Spleen (tissue), 11 donors: ENCODE data around the gene SLC36A4. TPM values are rescaled to one million over a fixed set of nuclear protein-coding genes. Genes with fewer than 3 reads are reported as not detected.

Experiments used
- DNase-seq: peaks from one replicate; pipeline ENCODE4 v3.0.0-alpha.2; 2020
- H3K27ac ChIP-seq, 8 donors: fragments of 200-600 bp; sonication (generic) in 7 of 8; 1 replicate in 4 of 8; 2 replicates in 4 of 8; pipeline versions ENCODE4 v1.5.0 to v1.8.0; 2016 to 2021; ENCODE audit warnings: inconsistent platforms in 4 of 8, mild to moderate bottlenecking in 4 of 8, moderate library complexity in 1 of 8
- H3K27me3 ChIP-seq, 7 donors: fragments of 200-600 bp; sonication (generic) in 6 of 7; replicated peaks in 1 of 7; 1 replicate in 4 of 7; 2 replicates in 3 of 7; pipeline versions ENCODE4 v1.5.0 to v1.8.0; 2016 to 2021; ENCODE audit warnings: inconsistent platforms in 3 of 7, mild to moderate bottlenecking in 1 of 7
- H3K36me3 ChIP-seq, 6 donors: fragments of 200-600 bp; sonication (generic) in 5 of 6; 1 replicate in 4 of 6; 2 replicates in 2 of 6; pipeline versions ENCODE4 v1.5.0 to v1.8.0; 2016 to 2021; ENCODE audit warnings: inconsistent platforms in 2 of 6
- H3K4me1 ChIP-seq, 6 donors: fragments of 200-600 bp; sonication (generic) in 5 of 6; 1 replicate in 3 of 6; 2 replicates in 3 of 6; pipeline versions ENCODE4 v1.5.0 to v1.8.0; 2016 to 2021; ENCODE audit warnings: inconsistent platforms in 3 of 6
- H3K4me3 ChIP-seq, 8 donors: fragments of 200-600 bp; sonication (generic) in 7 of 8; 1 replicate in 4 of 8; 2 replicates in 4 of 8; pipeline versions ENCODE4 v1.5.0 to v1.8.0; 2016 to 2021; ENCODE audit warnings: inconsistent platforms in 4 of 8, mild to moderate bottlenecking in 4 of 8, moderate library complexity in 2 of 8
- H3K9me3 ChIP-seq, 8 donors: fragments of 200-600 bp; sonication (generic) in 7 of 8; 1 replicate in 4 of 8; 2 replicates in 4 of 8; pipeline versions ENCODE4 v1.5.0 to v1.8.0; 2016 to 2021; ENCODE audit warnings: inconsistent platforms in 4 of 8
- CTCF ChIP-seq, 11 experiments: fragments of 200-600 bp in 7 of 11; fragments of 450-650 bp in 4 of 11; sonication (generic) in 4 of 11; IDR thresholded peaks in 8 of 11; conservative IDR thresholded peaks in 3 of 11; 1 replicate in 7 of 11; 2 replicates in 4 of 11; pipeline versions ENCODE4 v1.4.0 to v1.8.0; 2016 to 2021; ENCODE audit warnings: antibody characterized with exemption in 11 of 11, inconsistent platforms in 4 of 11, mild to moderate bottlenecking in 1 of 11
- POLR2A ChIP-seq, 3 donors: fragments of 450-650 bp; IDR thresholded peaks; one replicate each; pipeline ENCODE4 v1.5.1; 2017; ENCODE audit warnings: antibody characterized with exemption in 3 of 3, mild to moderate bottlenecking in 1 of 3
- POLR2AphosphoS5 ChIP-seq, 3 donors: sonication (generic); formaldehyde crosslinking; IDR thresholded peaks; one replicate each; pipeline ENCODE4 v1.5.1; 2017; ENCODE audit warnings: antibody characterized with exemption in 3 of 3
- WGBS, 5 donors: extraction: QIAGEN DNeasy Blood & Tissue Kit in 3 of 5; methylation state at CpG; one replicate each; pipeline versions ENCODE4 v1.1.5 to v1.1.7; 2013 to 2018; 5-methylcytosine and 5-hydroxymethylcytosine counted together
- intact Hi-C: fragments of 100-400 bp; cut with DNase I; formaldehyde crosslinking; loops from one replicate; pipeline ENCODE4 v1.15.0; 2023; ENCODE audit warnings: low total_unique reads
- polyA plus RNA-seq, 3 donors: library from polyadenylated mRNA; stranded (reverse); fragments of 200-250 nt; gene quantifications; one replicate each; pipeline ENCODE4 v1.2.1, GENCODE V29; 2013
- total RNA-seq, 7 donors: library from RNA; depleted of rRNA in 3 of 7; stranded (reverse); fragments of >200 nt in 3 of 7; fragmentation: NEBNext Ultra II Directional in 4 of 7; extraction: Animal tissue kit (Norgen Biotek cat#: 25700) in 4 of 7; gene quantifications; one replicate each; pipeline versions ENCODE4 v1.1.0 to v1.2.1, GENCODE V29; 2016 to 2021
- donor health status: healthy with polysubstance abuse.
- donor health status: DM: no; HTN: no; CAD: no; lungs with moderate emphysema.
- donor health status: DM: no; HTN: no; CAD: no.
- donor health status: Bipolar disorder and iron deficiency.
- donor health status: healthy.
- donor health status: DM: no; HTN: no; CAD: no.
- donor health status: DM: yes; HTN: yes; CAD: no.

The SLC36A4 gene
- total and polyA plus RNA-seq, 10 donors: 2.6 to 41.4 (median 17.3) TPM

DNA sequence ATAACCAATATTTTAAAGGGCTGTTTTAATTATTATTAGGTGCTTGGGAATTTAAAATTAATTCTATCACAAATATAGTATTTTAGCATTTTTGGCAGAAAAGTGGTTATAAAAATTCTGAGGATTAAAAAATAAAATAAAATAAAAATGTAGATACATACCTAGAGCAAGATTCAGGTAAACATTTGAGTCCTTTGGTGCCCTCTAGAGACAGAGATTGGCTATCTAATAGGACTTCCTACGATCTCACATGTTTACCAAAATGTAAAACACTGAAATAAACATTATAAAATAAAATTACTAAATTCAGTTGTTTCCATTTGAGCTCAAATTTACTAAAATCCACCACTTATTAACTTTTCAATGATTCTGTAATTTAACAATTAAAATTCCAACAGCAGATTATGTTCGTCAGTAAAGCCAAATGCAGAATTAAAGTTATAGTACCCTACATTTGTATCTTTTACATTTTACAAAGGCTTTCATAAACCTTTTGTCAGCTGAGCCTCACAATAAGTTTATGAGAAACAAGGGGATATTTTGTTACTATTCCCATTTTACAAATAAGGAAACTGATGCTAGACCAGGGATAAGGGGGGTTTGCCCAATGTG lies 27.7 kb downstream of the SLC36A4 start:
- no peak overlapping the region for H3K4me3 ChIP-seq
- intact Hi-C loops: no loop called here
- 70 to 86% (median 72%) methylated on average over 2 of the region's 2 CpGs for WGBS, 5 donors
- no peaks in the 10 kb centered on the region for H3K27me3 ChIP-seq
- no peak overlapping the region for H3K27ac ChIP-seq
- H3K4me1 ChIP-seq: peaks cover 0 to 8% (median 0%) of the 10 kb centered on the region in 6 donors
- H3K9me3 ChIP-seq: no peaks in the 10 kb centered on the region
- TF ChIP-seq CTCF (IDR thresholded peaks at IDR 0.05 in 8 of 11, conservative IDR thresholded peaks at IDR 0.05 in 3 of 11) (peak in 2 of 11 experiments; percentile 13 to 34), POLR2AphosphoS5 (IDR thresholded peaks at IDR 0.05) (no peak)
- DNase-seq: no peak
- H3K36me3 ChIP-seq: peaks cover 0 to 27% (median 2%) of the 10 kb centered on the region in 6 donors

- H3K4me1 ChIP-seq: peaks cover 0 to 8% (median 0%) of the 10 kb centered on the region in 6 donors
- DNase-seq: peak; percentile 19
- H3K27ac ChIP-seq: no peak overlapping the region
- TF ChIP-seq POLR2A (IDR thresholded peaks at IDR 0.05) (no peak), POLR2AphosphoS5 (IDR thresholded peaks at IDR 0.05) (no peak), CTCF (IDR thresholded peaks at IDR 0.05 in 8 of 11, conservative IDR thresholded peaks at IDR 0.05 in 3 of 11) (no peak)
- no peaks in the 10 kb centered on the region for H3K27me3 ChIP-seq
- no peaks in the 10 kb centered on the region for H3K9me3 ChIP-seq
- 95 to 100% (median 98%) methylated on average over 2 of the region's 2 CpGs for WGBS, 5 donors
- intact Hi-C loops: no loop called here
- no peak overlapping the region for H3K4me3 ChIP-seq
- H3K36me3 ChIP-seq: peaks cover 0 to 36% (median 8%) of the 10 kb centered on the region in 6 donors
Observed at GRCh38 chr11:93169143-93169542, 28.6 kb downstream of the SLC36A4 start.

DNA sequence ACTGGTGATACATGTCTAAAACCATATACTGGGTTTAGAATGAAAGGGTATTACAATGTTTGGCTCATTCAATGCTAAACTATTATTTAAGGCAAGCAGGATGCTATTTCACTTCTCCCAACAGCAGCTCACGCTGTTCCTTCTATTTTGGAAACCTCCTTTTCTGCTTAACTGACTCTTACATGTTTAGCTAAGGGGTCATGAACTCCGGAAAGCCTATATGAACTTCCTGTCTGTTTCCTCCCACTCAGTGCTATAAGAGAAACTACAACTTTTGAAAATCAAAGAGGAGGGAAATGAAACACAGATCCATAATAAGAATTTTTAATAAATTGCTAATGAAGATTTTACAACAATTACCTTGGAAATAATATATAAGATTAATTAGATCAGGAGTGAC lies 30.9 kb downstream of the SLC36A4 start:
- TF ChIP-seq POLR2AphosphoS5 (IDR thresholded peaks at IDR 0.05) (no peak), POLR2A (IDR thresholded peaks at IDR 0.05) (no peak), CTCF (IDR thresholded peaks at IDR 0.05 in 8 of 11, conservative IDR thresholded peaks at IDR 0.05 in 3 of 11) (no peak)
- WGBS, 5 donors: 25 to 63% (median 41%) methylated on average over 2 of the region's 2 CpGs
- intact Hi-C loops: no loop called here
- Histone ChIP-seq H3K4me1 (peaks cover 0 to 8% (median 0%) of the 10 kb centered on the region in 6 donors), H3K27ac (no peak overlapping the region), H3K4me3 (no peak overlapping the region), H3K27me3 (no peaks in the 10 kb centered on the region), H3K36me3 (peaks cover 0 to 59% (median 17%) of the 10 kb centered on the region in 6 donors), H3K9me3 (no peaks in the 10 kb centered on the region)
- DNase-seq: no peak

DNA sequence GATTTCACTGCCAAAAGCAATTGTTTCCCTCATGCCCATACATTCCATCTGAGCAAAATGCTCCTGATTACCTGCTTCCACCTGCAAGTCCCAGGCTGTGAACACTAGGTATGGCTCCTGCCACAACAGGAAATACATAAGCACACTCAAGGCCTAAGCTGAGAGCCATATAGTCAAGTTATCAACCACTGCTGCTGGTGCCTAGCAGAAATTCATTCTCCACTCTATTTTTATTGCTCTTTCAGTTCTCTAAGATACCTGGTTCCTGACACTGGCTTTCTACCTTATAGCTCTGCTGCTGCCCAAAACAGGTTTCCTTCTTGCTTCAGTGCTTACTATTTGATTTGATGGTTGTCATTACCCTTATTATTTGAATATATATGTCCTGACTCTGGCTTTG lies 31.6 kb downstream of the SLC36A4 start:
- intact Hi-C loops: no loop called here
- peaks cover 0 to 66% (median 19%) of the 10 kb centered on the region in 6 donors for H3K36me3 ChIP-seq
- no peak for TF ChIP-seq CTCF (IDR thresholded peaks at IDR 0.05 in 8 of 11, conservative IDR thresholded peaks at IDR 0.05 in 3 of 11)
- TF ChIP-seq POLR2A (IDR thresholded peaks at IDR 0.05): no peak
- no peak overlapping the region for H3K4me3 ChIP-seq
- H3K9me3 ChIP-seq: no peaks in the 10 kb centered on the region
- H3K4me1 ChIP-seq: peaks cover 0 to 8% (median 0%) of the 10 kb centered on the region in 6 donors
- no peaks in the 10 kb centered on the region for H3K27me3 ChIP-seq
- no peak for DNase-seq
- H3K27ac ChIP-seq: no peak overlapping the region
